HepG2 (cell line): Measurements from ENCODE around the gene EIF4A3. TPM values are rescaled to one million over a fixed set of nuclear protein-coding genes. Genes with fewer than 3 reads are reported as not detected.

ENCODE experiments used
- ATAC-seq: fragments of 200-7000 bp; cut with Tn5 transposase; 3 replicates; pipeline ENCODE4 v1.9.1; 2020; ENCODE audit warnings: mild to moderate bottlenecking, moderate library complexity
- BruUV-seq: library from RNA; stranded (reverse); fragments of 400-500 nt; replicated peaks from 2 replicates; lab custom pipeline; 2021; lab: Mats Ljungman, UMichigan
- CTCF ChIA-PET: fragments of 300-600 bp; formaldehyde crosslinking; extraction: SDS; loops from one replicate; lab custom pipeline; 2021; ENCODE audit warnings: low total read pairs, inconsistent platforms, low intra/inter-chr PET ratio; lab: Yijun Ruan, JAX
- POLR2A ChIA-PET: fragments of 350-600 bp; sonication (Branson Sonifier 250); formaldehyde crosslinking; loops from one replicate; lab custom pipeline; 2020; ENCODE audit warnings: antibody characterized with exemption, inconsistent platforms; lab: Yijun Ruan, JAX
- DNase-seq: peaks from one replicate; pipeline ENCODE4 v3.0.0-alpha.2; 2015; ENCODE audit warnings: low spot score
- FAIRE-seq: peaks from 3 replicates; lab custom pipeline; 2011; peaks lifted over from hg19 to GRCh38; lab: Jason Lieb, UNC
- H2AFZ ChIP-seq: one replicate; pipeline ENCODE4 v1.6.1; 2011; ENCODE audit warnings: low read length, inconsistent platforms
- H3K27ac ChIP-seq: fragments of 300-600 bp; 3 replicates; pipeline ENCODE4 v1.8.0; 2011; ENCODE audit warnings: mixed run types, mild to moderate bottlenecking, mixed read lengths, low read length, inconsistent platforms; ENCODE audit not compliant: insufficient read depth; ENCODE audit errors: extremely low read length
- H3K27me3 ChIP-seq, 2 experiments: fragments of 200-600 bp in 1 of 2; 2 replicates in 1 of 2; 3 replicates in 1 of 2; pipeline versions ENCODE4 v1.6.0 to v1.8.0; 2011; ENCODE audit warnings: low read length in 2 of 2, mild to moderate bottlenecking in 2 of 2, moderate library complexity in 2 of 2, inconsistent platforms in 1 of 2; ENCODE audit not compliant: insufficient read depth in 2 of 2, control insufficient read depth in 1 of 2
- H3K36me3 ChIP-seq, 2 experiments: fragments of 200-600 bp in 1 of 2; replicated peaks in 1 of 2; 2 replicates in 1 of 2; 3 replicates in 1 of 2; pipeline versions ENCODE4 v1.5.1 to v1.8.0; 2011; ENCODE audit warnings: low read length in 2 of 2, inconsistent platforms in 1 of 2; ENCODE audit not compliant: insufficient read depth in 2 of 2, control insufficient read depth in 1 of 2
- H3K4me1 ChIP-seq: 2 replicates; pipeline ENCODE4 v1.5.1; 2012; ENCODE audit warnings: low read length, inconsistent platforms; ENCODE audit not compliant: insufficient read depth
- H3K4me2 ChIP-seq: 2 replicates; pipeline ENCODE4 v1.6.0; 2011; ENCODE audit warnings: low read depth, low read length, inconsistent platforms
- H3K4me3 ChIP-seq, 3 experiments: fragments of 200-600 bp in 1 of 3; sonication (generic), shearing (Covaris generic) in 1 of 3; replicated peaks in 1 of 3; 2 replicates each; pipeline ENCODE4 v1.5.1; 2011 to 2016; ENCODE audit warnings: low read length in 3 of 3, inconsistent platforms in 2 of 3, low read depth in 2 of 3, mild to moderate bottlenecking in 2 of 3, control low read depth in 1 of 3, mixed read lengths in 1 of 3; ENCODE audit not compliant: insufficient read depth in 1 of 3
- H3K79me2 ChIP-seq: one replicate; pipeline ENCODE4 v1.6.1; 2011; ENCODE audit warnings: low read length, inconsistent platforms; ENCODE audit not compliant: insufficient read depth
- H3K9ac ChIP-seq: 2 replicates; pipeline ENCODE4 v1.6.0; 2011; ENCODE audit warnings: mild to moderate bottlenecking, low read depth, low read length, inconsistent platforms; ENCODE audit not compliant: insufficient read depth
- H3K9me3 ChIP-seq: 2 replicates; pipeline ENCODE4 v1.5.1; 2012; ENCODE audit warnings: mild to moderate bottlenecking, low read length
- H4K20me1 ChIP-seq: 2 replicates; pipeline ENCODE4 v1.6.0; 2011; ENCODE audit warnings: inconsistent platforms, mild to moderate bottlenecking, low read length, moderate library complexity; ENCODE audit not compliant: insufficient read depth
- CEBPG ChIP-seq: IDR thresholded peaks from 2 replicates; pipeline ENCODE4 v1.6.1; 2016
- DMAP1 ChIP-seq: IDR thresholded peaks from 2 replicates; pipeline ENCODE4 v1.6.1; 2016
- HDAC6 ChIP-seq: fragments of 200-600 bp; sonication (generic); IDR thresholded peaks from 2 replicates; pipeline ENCODE4 v1.7.0; 2017; ENCODE audit warnings: mild to moderate bottlenecking, antibody characterized with exemption, low read length, low read depth
- PITX1 ChIP-seq: sonication (generic); formaldehyde crosslinking; IDR thresholded peaks from 2 replicates; pipeline ENCODE4 v1.5.1; 2020; ENCODE audit warnings: mild to moderate bottlenecking, missing genetic modification reagents
- RARA ChIP-seq: IDR thresholded peaks from 2 replicates; pipeline ENCODE4 v1.6.1; 2016; ENCODE audit warnings: missing genetic modification reagents, missing compliant biosample characterization
- RNF2 ChIP-seq: fragments of 450-650 bp; conservative IDR thresholded peaks from 2 replicates; pipeline ENCODE4 v1.6.1; 2016; ENCODE audit warnings: low read depth
- SIN3A ChIP-seq: IDR thresholded peaks from 2 replicates; pipeline ENCODE4 v1.6.1; 2011; ENCODE audit warnings: low read depth, mild to moderate bottlenecking, control low read depth, low read length, borderline replicate concordance
- ZKSCAN8 ChIP-seq: IDR thresholded peaks from 2 replicates; pipeline ENCODE4 v1.6.1; 2016; ENCODE audit warnings: borderline replicate concordance, missing genetic modification reagents, missing compliant biosample characterization
- ZNF414 ChIP-seq: sonication (generic); formaldehyde crosslinking; IDR thresholded peaks from 2 replicates; pipeline ENCODE4 v1.5.0; 2020; ENCODE audit warnings: missing genetic modification reagents
- ZNF841 ChIP-seq: sonication (generic); formaldehyde crosslinking; IDR thresholded peaks from 2 replicates; pipeline ENCODE4 v1.8.1; 2023; ENCODE audit warnings: missing genetic modification reagents, borderline replicate concordance
- WGBS: methylation state at CpG from one replicate; pipeline ENCODE4 v1.1.6; 2017; ENCODE audit warnings: low lambda C conversion rate; 5-methylcytosine and 5-hydroxymethylcytosine counted together
- in situ Hi-C: cut with HindIII; loops from 2 replicates; pipeline ENCODE4 v1.10.0; 2017; ENCODE audit warnings: low pct_unique_long_range_greater_than_20kb; ENCODE audit not compliant: extremely low pct_ligation_motif_present
- intact Hi-C: fragments of 100-400 bp; cut with micrococcal nuclease; formaldehyde crosslinking; loops from one replicate; pipeline ENCODE4 v1.10.0; 2022; ENCODE audit not compliant: unreplicated experiment
- polyA plus RNA-seq, 8 experiments: library from polyadenylated mRNA; depleted of rRNA in 3 of 8; stranded (reverse) in 7 of 8; unstranded in 1 of 8; fragments of >200 nt; fragmentation: Illumina TruSeq in 4 of 8; extraction: Trizol in 4 of 8; gene quantifications; 2 replicates each; pipeline versions ENCODE4 v1.2.1 to v1.2.3, GENCODE V29; 2011 to 2016; ENCODE audit warnings: low read depth in 4 of 8, missing spikeins in 1 of 8, mixed read lengths in 1 of 8; ENCODE audit not compliant: insufficient read depth in 1 of 8
- total RNA-seq, 5 experiments: library from RNA; depleted of rRNA; stranded (reverse); fragments of >200 nt; fragmentation: Illumina TruSeq; extraction: Trizol; gene quantifications; 2 replicates each; pipeline ENCODE4 v1.2.3, GENCODE V29; 2016; ENCODE audit warnings: low read depth in 1 of 5
- TF ChIP-seq, protein P1 (sequence below): sonication (generic); formaldehyde crosslinking; IDR thresholded peaks from 2 replicates; pipeline ENCODE4 v1.4.0; 2020; ENCODE audit warnings: missing genetic modification reagents

The EIF4A3 gene
- total and polyA plus RNA-seq, 2 of the 13 experiments (the other 11 are each of a cell fraction or from before 2014, with no cell fraction given): 145 to 187 TPM

DNA sequence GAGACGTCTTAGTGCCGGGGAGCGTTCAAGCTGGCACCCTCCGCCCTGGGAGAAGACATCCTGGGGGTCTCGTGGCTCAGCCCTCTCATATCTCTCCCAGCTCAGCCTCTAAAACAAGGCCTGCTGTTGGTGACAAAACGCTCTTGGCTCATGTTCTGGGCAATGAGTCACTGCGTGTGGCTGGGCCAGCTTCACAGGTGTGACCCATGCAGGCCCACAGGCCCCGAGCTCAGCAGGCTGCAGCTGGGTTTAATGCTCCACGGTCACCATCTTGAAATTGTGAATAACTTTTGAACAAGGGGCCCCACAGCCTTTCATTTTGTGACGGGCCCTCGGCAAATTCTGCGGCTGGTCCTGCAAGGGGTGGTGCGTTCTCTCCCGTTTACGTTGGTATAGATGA is 23.1 kb downstream of the EIF4A3 start (continued):
- no peak for TF ChIP-seq RNF2
- no peak for TF ChIP-seq ZNF841
- TF ChIP-seq PITX1 (CRISPR knock-in tag): no peak
- no peak for TF ChIP-seq ZKSCAN8 (CRISPR knock-in tag)
- TF ChIP-seq, protein P1, sequence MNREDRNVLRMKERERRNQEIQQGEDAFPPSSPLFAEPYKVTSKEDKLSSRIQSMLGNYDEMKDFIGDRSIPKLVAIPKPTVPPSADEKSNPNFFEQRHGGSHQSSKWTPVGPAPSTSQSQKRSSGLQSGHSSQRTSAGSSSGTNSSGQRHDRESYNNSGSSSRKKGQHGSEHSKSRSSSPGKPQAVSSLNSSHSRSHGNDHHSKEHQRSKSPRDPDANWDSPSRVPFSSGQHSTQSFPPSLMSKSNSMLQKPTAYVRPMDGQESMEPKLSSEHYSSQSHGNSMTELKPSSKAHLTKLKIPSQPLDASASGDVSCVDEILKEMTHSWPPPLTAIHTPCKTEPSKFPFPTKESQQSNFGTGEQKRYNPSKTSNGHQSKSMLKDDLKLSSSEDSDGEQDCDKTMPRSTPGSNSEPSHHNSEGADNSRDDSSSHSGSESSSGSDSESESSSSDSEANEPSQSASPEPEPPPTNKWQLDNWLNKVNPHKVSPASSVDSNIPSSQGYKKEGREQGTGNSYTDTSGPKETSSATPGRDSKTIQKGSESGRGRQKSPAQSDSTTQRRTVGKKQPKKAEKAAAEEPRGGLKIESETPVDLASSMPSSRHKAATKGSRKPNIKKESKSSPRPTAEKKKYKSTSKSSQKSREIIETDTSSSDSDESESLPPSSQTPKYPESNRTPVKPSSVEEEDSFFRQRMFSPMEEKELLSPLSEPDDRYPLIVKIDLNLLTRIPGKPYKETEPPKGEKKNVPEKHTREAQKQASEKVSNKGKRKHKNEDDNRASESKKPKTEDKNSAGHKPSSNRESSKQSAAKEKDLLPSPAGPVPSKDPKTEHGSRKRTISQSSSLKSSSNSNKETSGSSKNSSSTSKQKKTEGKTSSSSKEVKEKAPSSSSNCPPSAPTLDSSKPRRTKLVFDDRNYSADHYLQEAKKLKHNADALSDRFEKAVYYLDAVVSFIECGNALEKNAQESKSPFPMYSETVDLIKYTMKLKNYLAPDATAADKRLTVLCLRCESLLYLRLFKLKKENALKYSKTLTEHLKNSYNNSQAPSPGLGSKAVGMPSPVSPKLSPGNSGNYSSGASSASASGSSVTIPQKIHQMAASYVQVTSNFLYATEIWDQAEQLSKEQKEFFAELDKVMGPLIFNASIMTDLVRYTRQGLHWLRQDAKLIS (CRISPR knock-in tag): no peak
- TF ChIP-seq SIN3A: no peak
- TF ChIP-seq RARA (CRISPR knock-in tag): no peak
- 0 out of 2 replicates have a peak, but pooled peaks have one; percentile 28 for TF ChIP-seq DMAP1 (CRISPR knock-in tag)
- no peak for TF ChIP-seq CEBPG (CRISPR knock-in tag)

GRCh38 chr17:80122926-80123505 is 23.9 kb downstream of the EIF4A3 start:
- in situ Hi-C loops: loop anchor here (5.0 kb wide), 1 partner anchor 116 kb away; no protein-coding TSS in a partner anchor
- H3K4me3 ChIP-seq: no peak overlapping the region
- no TSS peak for BruUV-seq
- no peak overlapping the region for H2AFZ ChIP-seq
- ATAC-seq: no peak
- no peak overlapping the region for H3K4me2 ChIP-seq
- no peaks in the 10 kb centered on the region for H3K36me3 ChIP-seq
- TF ChIP-seq HDAC6 (no peak), ZNF414 (CRISPR knock-in tag) (0 out of 2 replicates have a peak, but pooled peaks have one; percentile 5)
- no peak overlapping the region for H3K9ac ChIP-seq
- ChIA-PET CTCF (no interaction called here), POLR2A (interaction anchor here (0.7 to 1.8 kb wide), 2 partner anchors 25 to 31 kb away, joined by 3 to 6 read pairs; no protein-coding TSS in a partner anchor)
- H3K4me1 ChIP-seq: peaks cover 20% of the 10 kb centered on the region
- no peak overlapping the region for H3K27ac ChIP-seq
- H3K79me2 ChIP-seq: no peaks in the 10 kb centered on the region
- DNase-seq: no peak
- no peaks in the 10 kb centered on the region for H4K20me1 ChIP-seq
- no peaks in the 10 kb centered on the region; a peak in 2 of 5 replicates for H3K27me3 ChIP-seq
- FAIRE-seq: no peak
- no peaks in the 10 kb centered on the region for H3K9me3 ChIP-seq
- 68% methylated on average over 6 of the region's 6 CpGs for WGBS
- intact Hi-C loops: no loop called here
